ENCODE results near the gene SEMA3A. TPM values are rescaled to one million over a fixed set of nuclear protein-coding genes. Genes with fewer than 3 reads are reported as not detected.

Gene SEMA3A
- total RNA-seq, 1 experiment from 2014 or later = 6.3 TPM

GRCh38 chr7:84226759-84227158 lies 32.2 kb upstream of the SEMA3A start:
- intact Hi-C loops (cut with micrococcal nuclease; ENCODE audit: unreplicated experiment) = no loop called here
- no peak for DNase-seq
- Histone ChIP-seq H3K4me2 (no peak overlapping the region), H3K27ac (no peak overlapping the region), H3K9me2 (ENCODE audit: insufficient read depth) (peaks cover 1% of the 10 kb centered on the region; the same call in 1 of the 2 replicates), H2AFZ (no peak overlapping the region), H3K9me3 (ENCODE audit: insufficient read depth, low read depth) (no peaks in the 10 kb centered on the region; the same call in 1 of the 2 replicates), H3K36me3 (ENCODE audit: low read depth) (no peaks in the 10 kb centered on the region), H4K20me1 (ENCODE audit: insufficient read depth) (no peaks in the 10 kb centered on the region), H3F3A (ENCODE audit: insufficient read depth, low read depth) (no peaks in the 10 kb centered on the region), H3K4me1 (replicated peaks; ENCODE audit: insufficient read depth) (no peaks in the 10 kb centered on the region), H3K27me3 (ENCODE audit: insufficient read depth, low read depth) (no peaks in the 10 kb centered on the region), H3K79me2 (ENCODE audit: low read depth) (no peaks in the 10 kb centered on the region), H3K4me3 (no peak overlapping the region)
- no TSS peak for BruUV-seq (replicated peaks)
- ChIA-PET CTCF (no interaction called here), POLR2A (ENCODE audit: unreplicated experiment) (no interaction called here)
- TF ChIP-seq EZH2 (IDR thresholded peaks at IDR 0.05; ENCODE audit: low read depth) = no peak
- TF ChIP-seq, protein P1, sequence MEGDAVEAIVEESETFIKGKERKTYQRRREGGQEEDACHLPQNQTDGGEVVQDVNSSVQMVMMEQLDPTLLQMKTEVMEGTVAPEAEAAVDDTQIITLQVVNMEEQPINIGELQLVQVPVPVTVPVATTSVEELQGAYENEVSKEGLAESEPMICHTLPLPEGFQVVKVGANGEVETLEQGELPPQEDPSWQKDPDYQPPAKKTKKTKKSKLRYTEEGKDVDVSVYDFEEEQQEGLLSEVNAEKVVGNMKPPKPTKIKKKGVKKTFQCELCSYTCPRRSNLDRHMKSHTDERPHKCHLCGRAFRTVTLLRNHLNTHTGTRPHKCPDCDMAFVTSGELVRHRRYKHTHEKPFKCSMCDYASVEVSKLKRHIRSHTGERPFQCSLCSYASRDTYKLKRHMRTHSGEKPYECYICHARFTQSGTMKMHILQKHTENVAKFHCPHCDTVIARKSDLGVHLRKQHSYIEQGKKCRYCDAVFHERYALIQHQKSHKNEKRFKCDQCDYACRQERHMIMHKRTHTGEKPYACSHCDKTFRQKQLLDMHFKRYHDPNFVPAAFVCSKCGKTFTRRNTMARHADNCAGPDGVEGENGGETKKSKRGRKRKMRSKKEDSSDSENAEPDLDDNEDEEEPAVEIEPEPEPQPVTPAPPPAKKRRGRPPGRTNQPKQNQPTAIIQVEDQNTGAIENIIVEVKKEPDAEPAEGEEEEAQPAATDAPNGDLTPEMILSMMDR (conservative IDR thresholded peaks at IDR 0.05) = no peak

DNA sequence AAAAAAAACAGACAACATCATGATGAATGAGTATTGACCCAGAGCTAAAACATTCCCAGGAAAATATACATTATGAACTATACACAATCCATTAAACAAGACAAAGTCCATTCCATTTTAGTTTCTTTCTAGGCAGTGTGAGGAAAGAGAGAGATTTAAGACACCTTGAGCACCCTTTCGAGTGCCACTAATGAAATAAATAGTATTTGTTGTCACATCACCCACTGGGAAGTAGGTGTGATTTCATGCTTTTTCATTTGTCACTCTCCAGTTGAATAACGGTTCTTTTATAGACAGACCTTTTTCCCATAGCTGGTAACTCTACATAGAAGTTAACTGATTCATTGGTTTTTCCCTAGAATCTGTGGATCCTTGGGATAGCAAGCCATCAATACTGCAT lies 29.9 kb upstream of the SEMA3A start:
- no peak for DNase-seq
- Histone ChIP-seq H3K9me2 (ENCODE audit: insufficient read depth) (peaks cover 7% of the 10 kb centered on the region; the same call in 1 of the 2 replicates), H4K20me1 (ENCODE audit: insufficient read depth) (no peaks in the 10 kb centered on the region), H2AFZ (no peak overlapping the region), H3K27me3 (ENCODE audit: insufficient read depth, low read depth) (no peaks in the 10 kb centered on the region), H3K9me3 (ENCODE audit: insufficient read depth, low read depth) (peaks cover 10% of the 10 kb centered on the region; the same call in 1 of the 2 replicates), H3K4me3 (no peak overlapping the region), H3K4me1 (replicated peaks; ENCODE audit: insufficient read depth) (no peaks in the 10 kb centered on the region; the same call in 1 of the 2 replicates), H3K36me3 (ENCODE audit: low read depth) (no peaks in the 10 kb centered on the region), H3F3A (ENCODE audit: insufficient read depth, low read depth) (no peaks in the 10 kb centered on the region), H3K79me2 (ENCODE audit: low read depth) (no peaks in the 10 kb centered on the region), H3K4me2 (no peak overlapping the region), H3K27ac (no peak overlapping the region)
- no TSS peak for BruUV-seq (replicated peaks)
- intact Hi-C loops (cut with micrococcal nuclease; ENCODE audit: unreplicated experiment) = no loop called here
- POLR2A ChIA-PET (ENCODE audit: unreplicated experiment) = no interaction called here
- CTCF ChIA-PET = no interaction called here
- TF ChIP-seq EZH2 (IDR thresholded peaks at IDR 0.05; ENCODE audit: low read depth) = no peak
- TF ChIP-seq, protein P1 (conservative IDR thresholded peaks at IDR 0.05) = no peak

DNA sequence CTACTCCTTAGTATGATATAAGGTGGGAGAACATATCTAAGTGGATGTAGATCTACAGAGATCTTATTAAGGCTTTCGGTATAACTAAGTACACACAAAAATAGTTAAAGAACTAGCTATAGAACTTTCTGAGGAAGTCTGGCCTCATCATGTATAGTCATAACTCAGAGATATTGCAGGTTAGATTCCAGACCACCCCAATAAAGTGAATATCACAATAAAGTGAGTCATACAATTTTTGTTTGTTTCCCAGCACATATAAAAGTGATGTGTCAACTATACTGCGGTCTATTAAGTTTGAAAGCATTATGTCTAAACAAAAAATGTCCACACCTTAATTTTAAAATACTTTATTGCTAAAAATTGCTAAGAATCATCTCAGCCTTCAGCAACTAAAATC lies 24.7 kb upstream of the SEMA3A start:
- H3K4me3 ChIP-seq = no peak overlapping the region
- intact Hi-C loops (cut with micrococcal nuclease; ENCODE audit: unreplicated experiment) = no loop called here
- peak in 1 of 2 experiments; percentile 54 for DNase-seq
- H3K9me2 ChIP-seq (ENCODE audit: insufficient read depth) = peaks cover 7% of the 10 kb centered on the region; the same call in 1 of the 2 replicates
- BruUV-seq (replicated peaks) = no TSS peak
- H3K27ac ChIP-seq = no peak overlapping the region
- CTCF ChIA-PET = no interaction called here
- no peaks in the 10 kb centered on the region for H3K79me2 ChIP-seq (ENCODE audit: low read depth)
- no peaks in the 10 kb centered on the region for H3F3A ChIP-seq (ENCODE audit: insufficient read depth, low read depth)
- peak overlapping the region; percentile 54; the same call in 1 of the 2 replicates for H2AFZ ChIP-seq
- no peaks in the 10 kb centered on the region for H4K20me1 ChIP-seq (ENCODE audit: insufficient read depth)
- H3K27me3 ChIP-seq (ENCODE audit: insufficient read depth, low read depth) = no peaks in the 10 kb centered on the region
- H3K9me3 ChIP-seq (ENCODE audit: insufficient read depth, low read depth) = peaks cover 10% of the 10 kb centered on the region; the same call in 1 of the 2 replicates
- H3K4me2 ChIP-seq = no peak overlapping the region
- POLR2A ChIA-PET (ENCODE audit: unreplicated experiment) = no interaction called here
- H3K4me1 ChIP-seq (replicated peaks; ENCODE audit: insufficient read depth) = no peaks in the 10 kb centered on the region; the same call in none of the 2 replicates
- no peak for TF ChIP-seq EZH2 (IDR thresholded peaks at IDR 0.05; ENCODE audit: low read depth)
- TF ChIP-seq, protein P1 (conservative IDR thresholded peaks at IDR 0.05) = no peak
- no peaks in the 10 kb centered on the region for H3K36me3 ChIP-seq (ENCODE audit: low read depth)

All from PC-9 (cell line).